ENCODE measurements around the gene OBSCN.

The OBSCN gene

GRCh38 chr1:228347181-228347580 lies 139.3 kb downstream of the OBSCN start:
- DNase-seq, result no peak

GRCh38 chr1:228348708-228349467 lies 141.0 kb downstream of the OBSCN start:
- no peak for DNase-seq

- no peak for DNase-seq
Measured at GRCh38 chr1:228349701-228350171, 141.9 kb downstream of the OBSCN start.

- DNase-seq, result no peak
Measured at GRCh38 chr1:228350179-228350742, 142.4 kb downstream of the OBSCN start.

- no peak for DNase-seq
Measured at GRCh38 chr1:228350831-228351781, 143.3 kb downstream of the OBSCN start.

- no peak for DNase-seq
Measured at GRCh38 chr1:228351850-228352249, 144.0 kb downstream of the OBSCN start.

GRCh38 chr1:228352677-228353481 lies 145.0 kb downstream of the OBSCN start:
- DNase-seq, result no peak

- no peak for DNase-seq
Measured at GRCh38 chr1:228353601-228354371, 145.9 kb downstream of the OBSCN start.

- no peak for DNase-seq
Measured at GRCh38 chr1:228354390-228355320, 146.8 kb downstream of the OBSCN start.

- DNase-seq, result no peak
Measured at GRCh38 chr1:228356897-228357680, 149.2 kb downstream of the OBSCN start.

GRCh38 chr1:228358039-228358763 lies 150.4 kb downstream of the OBSCN start:
- no peak for DNase-seq

- no peak for DNase-seq
Measured at GRCh38 chr1:228358764-228359612, 151.1 kb downstream of the OBSCN start.

GRCh38 chr1:228359613-228360532 lies 152.0 kb downstream of the OBSCN start:
- DNase-seq, result no peak

GRCh38 chr1:228360533-228361313 lies 152.9 kb downstream of the OBSCN start:
- no peak for DNase-seq

- DNase-seq, result no peak
Measured at GRCh38 chr1:228361314-228362140, 153.7 kb downstream of the OBSCN start.
